GM15510 (cell line): Measurements from ENCODE around the gene FBLN2.

Source experiments
- POLR2A ChIP-seq: IDR thresholded peaks from 3 replicates; pipeline ENCODE4 v1.6.1; 2011; ENCODE audit warnings: borderline replicate concordance; ENCODE audit not compliant: insufficient read length; ENCODE audit errors: extremely low read depth

The FBLN2 gene

DNA sequence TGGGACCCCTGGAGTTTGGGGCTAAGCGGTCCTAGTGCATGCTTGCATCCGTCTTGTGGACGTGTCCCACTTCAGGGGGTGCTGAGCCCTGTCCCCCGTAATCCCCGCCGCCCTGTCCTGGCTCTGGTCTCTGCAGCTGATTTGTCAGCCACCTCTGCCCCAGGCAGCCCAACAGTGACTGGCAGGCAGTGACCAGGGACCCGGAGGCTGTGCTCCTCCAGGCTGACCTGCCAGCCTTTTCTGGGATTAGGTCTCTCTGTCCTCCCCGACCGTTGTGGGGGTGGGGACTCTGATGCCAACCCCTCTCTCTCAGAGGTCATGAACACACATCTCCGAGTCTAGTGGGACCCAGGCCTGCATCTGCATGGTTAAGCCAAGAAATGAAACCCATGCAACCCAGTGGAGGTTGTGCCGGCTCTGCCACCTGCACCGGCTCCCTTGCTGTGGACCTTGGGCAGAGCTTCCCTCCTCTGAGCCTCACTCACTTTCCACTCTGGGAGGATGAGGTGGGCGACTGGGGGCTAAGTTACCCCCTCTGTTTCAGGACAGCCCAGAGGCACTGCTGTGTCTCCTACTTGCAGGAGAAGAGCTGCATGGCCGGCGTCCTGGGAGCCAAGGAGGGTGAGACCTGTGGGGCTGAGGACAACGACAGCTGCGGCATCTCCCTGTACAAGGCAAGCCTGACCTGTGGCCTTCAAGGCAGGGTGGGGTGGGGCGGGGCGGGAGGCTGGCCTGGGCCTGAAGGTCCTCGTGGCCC, 60.2 kb downstream of the FBLN2 start:
- TF ChIP-seq POLR2A, result no peak

- no peak for TF ChIP-seq POLR2A
Measured at GRCh38 chr3:13610006-13610570, 61.2 kb downstream of the FBLN2 start.

- no peak for TF ChIP-seq POLR2A
Measured at GRCh38 chr3:13611221-13611620, 62.3 kb downstream of the FBLN2 start.

- TF ChIP-seq POLR2A, result no peak
Measured at GRCh38 chr3:13612829-13613228, 63.9 kb downstream of the FBLN2 start.

DNA sequence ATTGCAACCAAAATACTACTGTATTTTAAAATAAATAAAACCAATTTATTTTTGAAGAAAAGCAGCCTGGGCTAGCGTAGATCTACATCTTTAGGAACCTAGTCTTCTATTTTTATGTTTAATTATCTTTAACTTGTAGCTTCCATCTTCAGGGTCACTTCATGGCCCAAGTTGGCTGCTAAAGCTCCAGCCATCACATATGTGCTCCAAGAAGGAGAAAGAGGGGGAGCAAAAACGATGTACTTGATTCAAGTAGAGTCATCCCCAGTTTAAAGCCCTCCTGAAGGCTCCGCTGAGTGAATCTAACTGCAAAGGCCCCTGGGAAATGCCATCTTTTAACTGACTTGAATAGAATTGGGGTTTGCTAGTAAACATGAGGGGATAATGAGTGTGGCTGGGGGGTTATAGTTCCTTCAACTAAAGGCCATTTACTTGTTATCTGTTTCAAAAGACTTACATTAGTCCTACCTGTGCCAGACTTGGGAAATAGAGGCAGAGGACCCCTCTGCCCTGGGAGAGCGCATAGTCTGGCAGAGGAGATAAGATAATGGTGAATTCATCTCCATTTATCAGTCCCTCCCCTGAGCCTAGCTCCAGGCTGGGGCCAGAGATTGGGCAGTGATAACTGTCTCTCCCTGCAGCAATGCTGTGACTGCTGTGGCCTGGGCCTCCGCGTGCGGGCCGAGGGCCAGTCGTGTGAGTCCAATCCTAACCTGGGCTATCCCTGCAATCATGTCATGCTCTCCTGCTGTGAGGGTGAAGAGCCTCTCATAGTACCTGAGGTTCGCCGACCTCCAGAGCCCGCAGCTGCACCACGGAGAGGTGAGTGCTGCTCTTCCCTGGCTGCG, 64.6 kb downstream of the FBLN2 start:
- no peak for TF ChIP-seq POLR2A

DNA sequence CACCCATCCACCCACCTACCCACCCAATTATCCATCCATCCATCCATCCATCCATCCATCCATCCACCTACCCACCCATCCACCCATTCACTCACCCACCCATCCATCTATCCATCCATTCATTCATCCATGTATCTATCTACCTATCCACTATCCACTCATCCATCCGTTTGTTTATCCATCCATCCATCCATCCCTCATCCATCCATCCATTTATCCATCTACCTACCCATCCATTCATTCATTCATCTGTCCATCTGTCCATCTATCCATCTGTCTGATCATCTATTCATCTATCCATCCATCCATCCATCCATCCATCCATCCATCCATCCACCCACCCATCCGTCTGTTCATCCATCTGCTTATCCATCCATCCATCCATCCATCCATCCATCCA, 65.7 kb downstream of the FBLN2 start:
- TF ChIP-seq POLR2A, result no peak

- no peak for TF ChIP-seq POLR2A
Measured at GRCh38 chr3:13615019-13615528, 66.1 kb downstream of the FBLN2 start.

GRCh38 chr3:13616359-13616758, 67.4 kb downstream of the FBLN2 start:
- no peak for TF ChIP-seq POLR2A

DNA sequence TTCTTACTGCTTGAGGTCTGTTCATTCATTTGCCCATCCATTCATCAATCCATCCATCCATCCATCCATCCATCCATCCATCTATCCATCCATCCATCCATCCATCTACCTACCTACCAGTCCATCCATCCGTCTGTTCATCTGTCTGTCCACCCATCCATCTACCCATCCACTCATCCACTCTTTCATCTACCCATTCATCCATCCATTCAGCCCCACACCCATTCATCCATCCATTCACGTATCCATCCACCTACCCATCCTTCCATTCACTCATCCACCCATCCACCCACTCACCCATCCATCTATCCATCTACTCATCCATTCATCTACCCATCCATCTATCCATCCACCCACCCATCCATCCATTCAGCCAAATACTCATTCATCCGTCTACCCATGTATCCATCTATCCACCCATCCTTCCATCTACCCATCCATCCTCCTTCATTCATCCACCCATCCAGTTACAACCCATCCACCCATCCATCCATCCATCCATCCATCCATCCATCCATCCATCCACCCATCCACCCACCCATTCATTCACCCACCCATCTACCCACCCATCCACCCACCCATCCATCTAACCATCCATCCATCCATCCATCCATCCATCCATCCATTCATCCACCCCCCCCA, 68.3 kb downstream of the FBLN2 start:
- no peak for TF ChIP-seq POLR2A

DNA sequence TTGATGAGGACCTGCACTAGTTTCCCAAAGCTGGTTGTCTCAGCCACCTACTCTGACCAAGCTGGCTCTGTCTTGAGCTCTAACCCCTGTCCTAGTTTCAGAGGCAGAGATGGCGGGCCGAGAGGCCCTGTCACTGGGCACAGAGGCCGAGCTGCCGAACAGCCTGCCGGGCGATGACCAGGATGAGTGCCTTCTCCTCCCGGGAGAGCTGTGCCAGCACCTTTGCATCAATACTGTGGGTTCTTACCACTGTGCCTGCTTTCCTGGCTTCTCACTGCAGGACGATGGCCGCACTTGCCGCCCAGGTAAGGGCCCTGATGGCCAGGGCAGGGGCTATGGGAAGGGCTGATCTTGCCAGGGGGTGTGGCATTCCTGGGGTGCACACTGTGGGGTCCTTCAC, 69.1 kb downstream of the FBLN2 start:
- TF ChIP-seq POLR2A, result no peak

DNA sequence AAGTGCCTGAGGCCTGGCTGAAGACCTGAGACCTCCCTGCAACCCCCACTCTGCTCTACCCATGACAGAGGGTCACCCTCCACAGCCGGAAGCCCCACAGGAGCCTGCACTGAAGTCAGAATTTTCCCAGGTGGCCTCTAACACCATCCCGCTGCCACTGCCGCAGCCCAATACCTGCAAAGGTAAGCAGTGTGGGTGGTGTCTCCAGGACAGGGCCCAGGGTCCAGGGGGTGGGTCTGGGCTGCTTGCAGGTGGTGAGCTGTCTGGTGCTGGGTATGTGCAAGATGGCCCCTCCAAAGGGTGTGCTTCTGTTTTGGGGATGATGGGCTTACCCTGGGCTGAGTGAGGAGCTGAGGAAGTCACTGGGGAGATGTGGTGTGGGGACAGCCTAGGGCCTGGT, 69.9 kb downstream of the FBLN2 start:
- TF ChIP-seq POLR2A, result no peak

DNA sequence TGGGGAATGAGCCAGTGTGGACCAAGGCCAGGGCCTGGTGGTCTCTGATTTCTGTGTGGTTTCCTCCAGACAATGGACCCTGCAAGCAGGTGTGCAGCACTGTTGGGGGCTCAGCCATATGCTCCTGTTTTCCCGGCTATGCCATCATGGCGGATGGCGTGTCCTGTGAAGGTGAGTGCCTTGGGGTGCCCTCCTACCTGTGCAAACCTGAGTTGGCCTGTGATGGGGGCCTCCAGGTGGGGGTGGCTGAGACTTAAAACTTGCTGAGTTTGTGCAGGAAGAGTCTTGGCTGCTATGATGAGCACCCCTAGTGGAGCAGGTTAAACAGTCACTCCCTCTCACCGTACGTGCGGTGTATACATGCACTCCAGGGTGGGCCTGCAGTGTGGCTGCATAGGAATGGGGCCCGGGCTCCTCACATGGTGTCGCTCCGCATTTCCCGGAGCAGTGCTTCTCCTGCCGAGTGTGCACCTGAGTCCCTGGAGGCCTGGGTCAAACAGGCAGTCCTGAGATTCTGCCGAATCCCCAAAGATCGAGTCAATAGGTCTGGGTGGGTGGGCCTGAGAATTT, 70.8 kb downstream of the FBLN2 start:
- no peak for TF ChIP-seq POLR2A

DNA sequence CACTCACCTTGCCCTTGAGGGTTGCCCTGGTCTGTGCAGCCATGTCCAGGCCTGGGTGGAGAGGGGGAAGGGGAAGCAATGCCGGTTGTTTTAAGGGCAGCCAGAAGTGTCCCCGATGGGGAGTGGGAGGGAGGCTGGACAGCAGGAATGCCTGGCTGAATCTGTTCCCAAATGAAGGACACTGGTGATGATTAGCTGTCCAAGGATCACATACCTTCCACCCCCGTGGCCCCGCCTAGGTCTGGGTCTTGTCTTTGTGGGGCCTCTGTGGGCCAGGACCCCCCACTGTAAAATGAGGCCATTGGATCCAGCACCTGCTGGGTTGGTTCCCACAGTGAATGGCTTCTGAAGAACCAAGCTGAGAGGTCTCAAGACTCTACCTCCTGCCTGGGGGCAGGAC, 71.4 kb downstream of the FBLN2 start:
- no peak for TF ChIP-seq POLR2A

DNA sequence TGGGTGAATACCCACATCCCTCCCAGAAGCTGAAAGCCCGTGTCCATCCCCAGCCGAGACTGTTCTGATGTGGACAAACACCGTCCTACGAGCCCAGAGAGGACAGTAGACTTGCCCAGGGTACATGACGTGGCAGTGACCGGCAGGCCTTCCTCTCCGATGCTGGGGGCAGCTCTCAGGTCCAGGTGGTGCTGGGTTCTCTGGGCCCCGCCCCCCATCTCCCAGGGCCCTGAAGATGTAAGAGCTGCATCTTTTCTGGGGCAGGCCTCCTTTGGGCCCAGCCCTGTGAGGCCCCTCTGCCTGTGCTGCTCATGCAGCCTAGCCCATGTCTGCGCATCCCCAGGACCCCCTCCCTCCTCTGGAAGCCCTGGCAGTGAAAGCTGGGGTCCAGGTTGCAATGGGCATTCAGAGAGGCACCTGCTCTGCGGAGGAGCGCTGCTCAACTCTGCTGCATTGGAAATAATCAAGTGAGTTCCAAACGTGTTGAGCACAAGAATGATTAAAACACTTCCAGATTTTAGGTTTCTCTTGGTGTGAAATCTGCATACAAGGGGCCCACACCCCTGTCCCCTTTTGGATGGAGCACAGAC, 71.9 kb downstream of the FBLN2 start:
- no peak for TF ChIP-seq POLR2A

GRCh38 chr3:13621381-13622221, 72.7 kb downstream of the FBLN2 start:
- TF ChIP-seq POLR2A, result no peak
